Gastrocnemius medialis (tissue), 4 donors: Measurements from ENCODE around the gene ATXN1.

ENCODE experiments used
- POLR2A ChIP-seq, 2 donors: fragments of 450-650 bp; IDR thresholded peaks; one replicate each; pipeline ENCODE4 v1.6.1; 2017; ENCODE audit warnings: antibody characterized with exemption in 2 of 2, mild to moderate bottlenecking in 2 of 2, moderate library complexity in 2 of 2
- TF ChIP-seq, protein P1 (sequence below), 5 experiments: fragments of 450-650 bp in 3 of 5; fragments of 200-600 bp in 2 of 5; sonication (generic) in 2 of 5; IDR thresholded peaks in 4 of 5; conservative IDR thresholded peaks in 1 of 5; 1 replicate in 4 of 5; 2 replicates in 1 of 5; pipeline ENCODE4 v1.5.1; 2016 to 2019; ENCODE audit warnings: antibody characterized with exemption in 5 of 5, mild to moderate bottlenecking in 3 of 5, moderate library complexity in 3 of 5

DNA sequence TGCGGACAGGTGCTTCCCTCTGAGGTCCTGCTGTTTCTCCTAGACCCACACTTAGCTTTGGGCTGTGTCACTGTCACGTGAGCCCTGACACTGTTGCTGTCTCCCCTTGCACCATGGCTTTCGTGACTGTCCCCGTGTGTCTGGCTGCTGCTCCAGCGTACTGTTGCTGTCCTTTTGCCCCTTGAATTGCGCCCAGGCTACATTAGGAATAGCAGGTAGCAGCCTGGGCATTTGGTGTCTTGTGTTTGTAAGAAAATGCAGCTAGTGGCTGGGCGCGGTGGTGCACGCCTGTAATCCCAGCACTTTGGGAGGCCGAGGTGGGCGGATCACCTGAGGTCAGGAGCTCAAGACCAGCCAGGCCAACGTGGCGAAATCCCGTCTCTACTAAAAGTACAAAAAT, 476.8 kb downstream of the ATXN1 start:
- TF ChIP-seq, protein P1, sequence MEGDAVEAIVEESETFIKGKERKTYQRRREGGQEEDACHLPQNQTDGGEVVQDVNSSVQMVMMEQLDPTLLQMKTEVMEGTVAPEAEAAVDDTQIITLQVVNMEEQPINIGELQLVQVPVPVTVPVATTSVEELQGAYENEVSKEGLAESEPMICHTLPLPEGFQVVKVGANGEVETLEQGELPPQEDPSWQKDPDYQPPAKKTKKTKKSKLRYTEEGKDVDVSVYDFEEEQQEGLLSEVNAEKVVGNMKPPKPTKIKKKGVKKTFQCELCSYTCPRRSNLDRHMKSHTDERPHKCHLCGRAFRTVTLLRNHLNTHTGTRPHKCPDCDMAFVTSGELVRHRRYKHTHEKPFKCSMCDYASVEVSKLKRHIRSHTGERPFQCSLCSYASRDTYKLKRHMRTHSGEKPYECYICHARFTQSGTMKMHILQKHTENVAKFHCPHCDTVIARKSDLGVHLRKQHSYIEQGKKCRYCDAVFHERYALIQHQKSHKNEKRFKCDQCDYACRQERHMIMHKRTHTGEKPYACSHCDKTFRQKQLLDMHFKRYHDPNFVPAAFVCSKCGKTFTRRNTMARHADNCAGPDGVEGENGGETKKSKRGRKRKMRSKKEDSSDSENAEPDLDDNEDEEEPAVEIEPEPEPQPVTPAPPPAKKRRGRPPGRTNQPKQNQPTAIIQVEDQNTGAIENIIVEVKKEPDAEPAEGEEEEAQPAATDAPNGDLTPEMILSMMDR (IDR thresholded peaks at IDR 0.05 in 4 of 5, conservative IDR thresholded peaks at IDR 0.05 in 1 of 5): peak; percentile 31 to 70 (median 37)
- TF ChIP-seq POLR2A (IDR thresholded peaks at IDR 0.05): peak; percentile 36 to 46
